Endothelial cell (in vitro differentiated cells): ENCODE measurements around the gene PPP1R1B. TPM values are rescaled to one million over a fixed set of nuclear protein-coding genes. Genes with fewer than 3 reads are reported as not detected.

Source experiments
- DNase-seq: peaks from one replicate; pipeline ENCODE4 v3.0.0; 2021; ENCODE audit warnings: low spot score
- H3K27ac Mint-ChIP-seq: one replicate; pipeline ENCODE4 v1.8.0; 2021; ENCODE audit warnings: mixed read lengths, inconsistent platforms; ENCODE audit not compliant: unreplicated experiment
- H3K27me3 Mint-ChIP-seq: one replicate; pipeline ENCODE4 v1.8.0; 2021; ENCODE audit warnings: mild to moderate bottlenecking, moderate library complexity, mixed read lengths, inconsistent platforms; ENCODE audit not compliant: unreplicated experiment
- H3K36me3 Mint-ChIP-seq: one replicate; pipeline ENCODE4 v1.8.0; 2021; ENCODE audit warnings: mild to moderate bottlenecking, low read depth, mixed read lengths, inconsistent platforms; ENCODE audit not compliant: unreplicated experiment
- H3K4me1 Mint-ChIP-seq: one replicate; pipeline ENCODE4 v1.8.0; 2021; ENCODE audit warnings: mild to moderate bottlenecking, mixed read lengths, inconsistent platforms; ENCODE audit not compliant: unreplicated experiment
- H3K4me3 Mint-ChIP-seq: one replicate; pipeline ENCODE4 v1.8.0; 2021; ENCODE audit warnings: mild to moderate bottlenecking, mixed read lengths, inconsistent platforms; ENCODE audit not compliant: unreplicated experiment
- H3K9me3 Mint-ChIP-seq: one replicate; pipeline ENCODE4 v1.8.0; 2021; ENCODE audit warnings: mixed read lengths, inconsistent platforms; ENCODE audit not compliant: unreplicated experiment
- total RNA-seq: library from RNA; stranded (reverse); fragmentation: NEBNext Ultra II Directional; extraction: Animal tissue kit (Norgen Biotek cat#: 25700); gene quantifications from one replicate; pipeline ENCODE4 v1.2.1, GENCODE V29; 2021; ENCODE audit not compliant: unreplicated experiment
- TF ChIP-seq, protein P1 (sequence below): fragments of 200-600 bp; sonication (generic); IDR thresholded peaks from one replicate; pipeline ENCODE4 v1.5.0; 2021; ENCODE audit warnings: antibody characterized with exemption; ENCODE audit not compliant: unreplicated experiment

Gene PPP1R1B
- total RNA-seq, 1 donor from 2014 or later: not detected

DNA sequence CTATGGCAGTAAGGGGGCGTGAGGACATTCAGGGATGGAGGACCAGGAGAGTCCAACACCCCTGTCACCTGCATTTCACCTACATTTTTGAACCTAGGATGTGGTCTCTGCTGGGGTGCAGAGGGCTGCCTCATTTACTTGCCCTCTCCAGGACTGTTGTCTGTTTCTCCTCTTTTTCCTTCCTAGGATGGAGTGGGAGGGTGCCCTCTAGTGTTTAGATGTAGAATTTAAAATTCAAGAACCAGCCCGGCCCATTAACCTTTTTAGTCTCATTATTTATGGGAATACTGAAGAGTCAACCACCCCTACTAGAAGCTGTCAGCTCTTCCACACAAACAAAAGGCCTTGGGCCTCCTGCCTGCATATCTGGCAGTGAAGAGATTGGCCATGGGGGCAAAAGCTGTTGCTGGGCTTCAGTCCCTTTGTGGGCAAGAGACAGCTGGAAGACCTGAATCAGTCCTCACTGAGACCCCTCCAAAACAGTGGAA lies 7.7 kb downstream of the PPP1R1B start:
- Mint-ChIP-seq H3K27me3 (peaks cover 14% of the 10 kb centered on the region), H3K36me3 (peaks cover 19% of the 10 kb centered on the region), H3K27ac (no peak overlapping the region), H3K9me3 (no peaks in the 10 kb centered on the region), H3K4me1 (peaks cover 30% of the 10 kb centered on the region), H3K4me3 (no peak overlapping the region)
- no peak for DNase-seq
- TF ChIP-seq, protein P1, sequence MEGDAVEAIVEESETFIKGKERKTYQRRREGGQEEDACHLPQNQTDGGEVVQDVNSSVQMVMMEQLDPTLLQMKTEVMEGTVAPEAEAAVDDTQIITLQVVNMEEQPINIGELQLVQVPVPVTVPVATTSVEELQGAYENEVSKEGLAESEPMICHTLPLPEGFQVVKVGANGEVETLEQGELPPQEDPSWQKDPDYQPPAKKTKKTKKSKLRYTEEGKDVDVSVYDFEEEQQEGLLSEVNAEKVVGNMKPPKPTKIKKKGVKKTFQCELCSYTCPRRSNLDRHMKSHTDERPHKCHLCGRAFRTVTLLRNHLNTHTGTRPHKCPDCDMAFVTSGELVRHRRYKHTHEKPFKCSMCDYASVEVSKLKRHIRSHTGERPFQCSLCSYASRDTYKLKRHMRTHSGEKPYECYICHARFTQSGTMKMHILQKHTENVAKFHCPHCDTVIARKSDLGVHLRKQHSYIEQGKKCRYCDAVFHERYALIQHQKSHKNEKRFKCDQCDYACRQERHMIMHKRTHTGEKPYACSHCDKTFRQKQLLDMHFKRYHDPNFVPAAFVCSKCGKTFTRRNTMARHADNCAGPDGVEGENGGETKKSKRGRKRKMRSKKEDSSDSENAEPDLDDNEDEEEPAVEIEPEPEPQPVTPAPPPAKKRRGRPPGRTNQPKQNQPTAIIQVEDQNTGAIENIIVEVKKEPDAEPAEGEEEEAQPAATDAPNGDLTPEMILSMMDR: peak; percentile 77

DNA sequence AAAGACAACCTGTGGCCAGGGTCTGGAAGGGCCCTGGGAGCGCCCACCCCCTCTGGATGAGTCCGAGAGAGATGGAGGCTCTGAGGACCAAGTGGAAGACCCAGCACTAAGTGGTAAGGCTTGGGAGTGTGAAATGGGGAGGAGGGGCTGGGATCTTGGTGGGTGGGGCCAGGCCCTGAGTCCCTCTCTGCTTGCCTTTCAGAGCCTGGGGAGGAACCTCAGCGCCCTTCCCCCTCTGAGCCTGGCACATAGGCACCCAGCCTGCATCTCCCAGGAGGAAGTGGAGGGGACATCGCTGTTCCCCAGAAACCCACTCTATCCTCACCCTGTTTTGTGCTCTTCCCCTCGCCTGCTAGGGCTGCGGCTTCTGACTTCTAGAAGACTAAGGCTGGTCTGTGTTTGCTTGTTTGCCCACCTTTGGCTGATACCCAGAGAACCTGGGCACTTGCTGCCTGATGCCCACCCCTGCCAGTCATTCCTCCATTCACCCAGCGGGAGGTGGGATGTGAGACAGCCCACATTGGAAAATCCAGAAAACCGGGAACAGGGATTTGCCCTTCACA lies 8.9 kb downstream of the PPP1R1B start:
- H3K4me3 Mint-ChIP-seq: no peak overlapping the region
- TF ChIP-seq, protein P1: no peak
- H3K27me3 Mint-ChIP-seq: peaks cover 11% of the 10 kb centered on the region
- peaks cover 19% of the 10 kb centered on the region for H3K36me3 Mint-ChIP-seq
- no peak overlapping the region for H3K27ac Mint-ChIP-seq
- no peak for DNase-seq
- peaks cover 36% of the 10 kb centered on the region for H3K4me1 Mint-ChIP-seq
- H3K9me3 Mint-ChIP-seq: no peaks in the 10 kb centered on the region

- Mint-ChIP-seq H3K4me3 (peak overlapping the region; percentile 56), H3K4me1 (peaks cover 31% of the 10 kb centered on the region), H3K27me3 (peaks cover 9% of the 10 kb centered on the region), H3K9me3 (no peaks in the 10 kb centered on the region), H3K36me3 (peaks cover 19% of the 10 kb centered on the region), H3K27ac (no peak overlapping the region)
- no peak for DNase-seq
- TF ChIP-seq, protein P1: no peak
These were observed 9.8 kb downstream of the PPP1R1B start for GRCh38 chr17:39636587-39636926.

DNA sequence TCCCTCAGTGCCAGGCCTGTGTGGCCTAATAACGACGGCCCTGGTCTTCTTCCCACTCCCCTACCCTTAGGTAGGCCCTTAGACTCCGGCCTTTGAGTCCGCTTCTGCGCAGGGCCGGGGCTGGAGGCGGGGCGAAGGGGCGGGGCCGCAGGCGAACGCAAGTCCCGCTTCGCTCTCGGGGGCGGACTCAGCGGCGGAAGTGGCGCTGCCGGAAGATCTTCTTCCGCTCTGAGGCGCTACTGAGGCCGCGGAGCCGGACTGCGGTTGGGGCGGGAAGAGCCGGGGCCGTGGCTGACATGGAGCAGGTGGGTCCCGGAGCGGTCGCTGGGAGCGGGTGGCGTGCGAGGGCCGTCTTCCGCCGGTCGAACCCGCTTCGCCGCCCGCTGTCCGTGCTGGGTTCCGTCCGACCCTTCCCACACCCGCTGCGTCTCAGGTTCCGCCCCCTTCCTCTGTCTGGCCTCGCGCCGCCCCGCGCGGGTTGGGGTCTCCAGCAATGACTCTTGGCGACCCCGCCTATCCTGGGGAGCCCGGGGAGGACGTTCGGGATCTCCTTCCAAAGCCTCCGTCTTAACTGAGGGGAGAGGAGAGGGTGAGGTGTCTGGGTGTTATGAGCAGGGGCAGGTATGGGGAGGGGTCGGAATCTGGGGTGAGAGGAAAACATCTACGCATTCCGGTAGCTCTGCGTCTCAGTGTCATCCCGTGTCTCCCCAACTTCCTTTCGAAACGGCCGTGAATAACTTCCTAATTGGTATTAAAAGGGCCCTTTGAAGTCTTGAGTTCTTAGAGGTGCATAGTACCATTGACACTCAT lies 10.4 kb downstream of the PPP1R1B start, which contains the start of gene STARD3:
STARD3 (plus strand) TSS at position 218 of the 810 bp plus-strand sequence. CDS start 16,388 bp downstream, outside the sequence.
- TF ChIP-seq, protein P1: peak; percentile 21
- H3K27ac Mint-ChIP-seq: peak within 1 kb of the TSS; percentile 53
- peaks cover 11% of the 10 kb centered on the region for H3K27me3 Mint-ChIP-seq
- H3K4me3 Mint-ChIP-seq: peak within 1 kb of the TSS; percentile 91
- peaks cover 30% of the 10 kb centered on the region for H3K4me1 Mint-ChIP-seq
- no peaks in the 10 kb centered on the region for H3K9me3 Mint-ChIP-seq
- peaks cover 19% of the 10 kb centered on the region for H3K36me3 Mint-ChIP-seq
- peak; percentile 90 for DNase-seq

- Mint-ChIP-seq H3K9me3 (no peaks in the 10 kb centered on the region), H3K4me1 (peaks cover 35% of the 10 kb centered on the region), H3K27me3 (peaks cover 12% of the 10 kb centered on the region), H3K36me3 (peaks cover 19% of the 10 kb centered on the region), H3K4me3 (peak overlapping the region; percentile 91), H3K27ac (peak overlapping the region; percentile 43)
- DNase-seq: no peak
- TF ChIP-seq, protein P1: no peak
These were observed 11.6 kb downstream of the PPP1R1B start for GRCh38 chr17:39638317-39638716.
